GM23338 (cell line): ENCODE measurements around the gene ADAMTS17. TPM values are rescaled to one million over a fixed set of nuclear protein-coding genes. Genes with fewer than 3 reads are reported as not detected.

Experiments
- ATAC-seq: fragments of 200-7000 bp; cut with Tn5 transposase; 3 replicates; pipeline ENCODE4 v1.9.1; 2020
- DNase-seq: peaks from one replicate; pipeline ENCODE4 v3.0.0-alpha.2; 2015; ENCODE audit warnings: low spot score
- H2AFZ ChIP-seq: fragments of 200-600 bp; sonication (generic); 2 replicates; pipeline ENCODE4 v1.8.0; 2016; ENCODE audit warnings: antibody characterized with exemption, mild to moderate bottlenecking, moderate library complexity
- H3F3A ChIP-seq: fragments of 200-600 bp; sonication (generic); replicated peaks from 2 replicates; pipeline ENCODE4 v1.8.0; 2017; ENCODE audit warnings: antibody characterized with exemption, mixed run types, low read depth
- H3K27ac ChIP-seq: fragments of 200-600 bp; sonication (generic); 2 replicates; pipeline ENCODE4 v1.6.1; 2016; ENCODE audit warnings: low read depth
- H3K27me3 ChIP-seq: fragments of 200-600 bp; sonication (generic); 2 replicates; pipeline ENCODE4 v1.8.0; 2016; ENCODE audit warnings: mild to moderate bottlenecking, mixed run types, moderate library complexity; ENCODE audit not compliant: insufficient read depth
- H3K36me3 ChIP-seq: fragments of 200-600 bp; sonication (generic); 2 replicates; pipeline ENCODE4 v1.8.0; 2016; ENCODE audit warnings: mild to moderate bottlenecking; ENCODE audit not compliant: insufficient read depth
- H3K4me1 ChIP-seq: fragments of 200-600 bp; sonication (generic); 2 replicates; pipeline ENCODE4 v1.8.0; 2016; ENCODE audit warnings: mild to moderate bottlenecking, moderate library complexity; ENCODE audit not compliant: insufficient read depth
- H3K4me2 ChIP-seq: fragments of 200-600 bp; sonication (generic); 2 replicates; pipeline ENCODE4 v1.7.1; 2017; ENCODE audit warnings: mixed run types
- H3K4me3 ChIP-seq: fragments of 200-600 bp; sonication (generic); 2 replicates; pipeline ENCODE4 v1.6.1; 2016; ENCODE audit warnings: mixed run types
- H3K79me2 ChIP-seq: fragments of 200-600 bp; sonication (generic); replicated peaks from 2 replicates; pipeline ENCODE4 v1.8.0; 2017; ENCODE audit warnings: mild to moderate bottlenecking; ENCODE audit not compliant: insufficient read depth
- H3K9me2 ChIP-seq: fragments of 200-600 bp; sonication (generic); 2 replicates; pipeline ENCODE4 v1.8.0; 2017; ENCODE audit not compliant: insufficient read depth
- H4K20me1 ChIP-seq: fragments of 200-600 bp; sonication (generic); replicated peaks from 2 replicates; pipeline ENCODE4 v1.8.0; 2017; ENCODE audit warnings: mild to moderate bottlenecking; ENCODE audit not compliant: insufficient read depth
- H3K27ac Mint-ChIP-seq: 2 replicates; pipeline ENCODE4 v1.8.0; 2020; ENCODE audit warnings: inconsistent platforms, mild to moderate bottlenecking, moderate library complexity, mixed read lengths
- H3K27me3 Mint-ChIP-seq: 3 replicates; pipeline ENCODE4 v1.8.0; 2022; ENCODE audit warnings: low read depth, mild to moderate bottlenecking, moderate library complexity, mixed read lengths, inconsistent platforms; ENCODE audit not compliant: insufficient read depth, poor library complexity
- H3K36me3 Mint-ChIP-seq: 3 replicates; pipeline ENCODE4 v1.8.0; 2021; ENCODE audit warnings: low read depth, mild to moderate bottlenecking, inconsistent platforms, moderate library complexity, mixed read lengths
- H3K4me1 Mint-ChIP-seq: 3 replicates; pipeline ENCODE4 v1.8.0; 2020; ENCODE audit warnings: mild to moderate bottlenecking, inconsistent platforms, mixed read lengths
- H3K4me3 Mint-ChIP-seq: 3 replicates; pipeline ENCODE4 v1.8.0; 2021; ENCODE audit warnings: moderate library complexity, mild to moderate bottlenecking, inconsistent platforms, mixed read lengths
- H3K9me3 Mint-ChIP-seq: 3 replicates; pipeline ENCODE4 v1.8.0; 2020; ENCODE audit warnings: moderate library complexity, mild to moderate bottlenecking, inconsistent platforms, mixed read lengths
- EZH2 ChIP-seq: fragments of 200-600 bp; sonication (generic); IDR thresholded peaks from one replicate; pipeline ENCODE4 v1.8.0; 2017; ENCODE audit warnings: antibody characterized with exemption, mild to moderate bottlenecking, low read depth; ENCODE audit not compliant: unreplicated experiment
- EZH2phosphoT487 ChIP-seq: fragments of 200-600 bp; sonication (generic); IDR thresholded peaks from one replicate; pipeline ENCODE4 v1.8.1; 2018; ENCODE audit warnings: antibody characterized with exemption; ENCODE audit not compliant: unreplicated experiment
- JUNB ChIP-seq: IDR thresholded peaks from one replicate; pipeline ENCODE4 v1.6.1; 2016; ENCODE audit warnings: antibody characterized with exemption; ENCODE audit not compliant: unreplicated experiment
- NANOG ChIP-seq: IDR thresholded peaks from 2 replicates; pipeline ENCODE4 v1.6.1; 2016; ENCODE audit warnings: antibody characterized with exemption, borderline replicate concordance
- ZNF114 ChIP-seq: fragments of 250-450 bp; sonication (Bioruptor Pico); IDR thresholded peaks from 2 replicates; pipeline ENCODE4 v1.5.0; 2020; ENCODE audit warnings: mild to moderate bottlenecking, moderate library complexity
- polyA plus RNA-seq: library from polyadenylated mRNA; unstranded; fragments of >200 nt; fragmentation: Nextera tagmentation; extraction: Ambion mirVana; gene quantifications from 2 replicates; pipeline ENCODE4 v1.2.1, GENCODE V29; 2016
- total RNA-seq: library from RNA; depleted of rRNA; stranded (reverse); fragments of >200 nt; shearing (Covaris generic); gene quantifications from 2 replicates; pipeline ENCODE4 v1.2.3, GENCODE V29; 2014
- TF ChIP-seq, protein P1 (sequence below): IDR thresholded peaks from 2 replicates; pipeline ENCODE4 v1.6.1; 2016; ENCODE audit warnings: antibody characterized with exemption
- TF ChIP-seq, protein P2 (sequence below): IDR thresholded peaks from one replicate; pipeline ENCODE4 v1.6.1; 2018; ENCODE audit warnings: antibody characterized with exemption; ENCODE audit not compliant: unreplicated experiment

ADAMTS17 gene
- total and polyA plus RNA-seq, 2 experiments from 2014 or later, result 0.60 to 3.8 TPM

DNA sequence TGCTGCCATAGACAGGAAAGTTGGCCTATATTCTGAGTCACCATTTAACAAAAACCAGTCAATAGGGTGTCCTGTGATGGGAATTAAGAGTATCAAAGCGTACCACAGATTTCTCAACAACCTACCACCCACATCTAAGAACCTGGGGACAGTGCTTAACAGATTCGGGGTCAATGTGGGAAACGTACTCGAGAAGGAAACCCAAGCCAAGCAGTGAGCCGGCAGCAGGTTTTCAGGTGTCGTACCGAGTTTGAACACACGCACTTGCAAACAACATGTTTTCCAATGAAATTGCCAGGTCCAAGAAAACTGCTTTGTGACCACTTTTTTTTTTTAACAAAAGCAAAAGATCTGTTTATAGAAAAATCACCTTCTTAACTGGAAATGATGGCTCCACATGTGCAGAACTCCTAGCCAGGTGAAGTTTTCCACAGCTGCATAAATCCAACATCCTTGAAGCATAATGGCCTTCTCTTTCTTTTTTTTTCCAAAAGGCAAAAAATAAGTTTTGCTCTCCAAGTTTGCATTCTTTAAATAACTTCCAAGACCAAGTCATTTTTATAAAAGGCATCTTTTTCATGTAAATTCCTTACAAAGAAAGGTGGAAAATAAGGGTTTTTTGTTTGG lies 45.7 kb downstream of the ADAMTS17 start (continued):
- TF ChIP-seq, protein P1, sequence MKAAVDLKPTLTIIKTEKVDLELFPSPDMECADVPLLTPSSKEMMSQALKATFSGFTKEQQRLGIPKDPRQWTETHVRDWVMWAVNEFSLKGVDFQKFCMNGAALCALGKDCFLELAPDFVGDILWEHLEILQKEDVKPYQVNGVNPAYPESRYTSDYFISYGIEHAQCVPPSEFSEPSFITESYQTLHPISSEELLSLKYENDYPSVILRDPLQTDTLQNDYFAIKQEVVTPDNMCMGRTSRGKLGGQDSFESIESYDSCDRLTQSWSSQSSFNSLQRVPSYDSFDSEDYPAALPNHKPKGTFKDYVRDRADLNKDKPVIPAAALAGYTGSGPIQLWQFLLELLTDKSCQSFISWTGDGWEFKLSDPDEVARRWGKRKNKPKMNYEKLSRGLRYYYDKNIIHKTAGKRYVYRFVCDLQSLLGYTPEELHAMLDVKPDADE, result no peak
- TF ChIP-seq, protein P2, sequence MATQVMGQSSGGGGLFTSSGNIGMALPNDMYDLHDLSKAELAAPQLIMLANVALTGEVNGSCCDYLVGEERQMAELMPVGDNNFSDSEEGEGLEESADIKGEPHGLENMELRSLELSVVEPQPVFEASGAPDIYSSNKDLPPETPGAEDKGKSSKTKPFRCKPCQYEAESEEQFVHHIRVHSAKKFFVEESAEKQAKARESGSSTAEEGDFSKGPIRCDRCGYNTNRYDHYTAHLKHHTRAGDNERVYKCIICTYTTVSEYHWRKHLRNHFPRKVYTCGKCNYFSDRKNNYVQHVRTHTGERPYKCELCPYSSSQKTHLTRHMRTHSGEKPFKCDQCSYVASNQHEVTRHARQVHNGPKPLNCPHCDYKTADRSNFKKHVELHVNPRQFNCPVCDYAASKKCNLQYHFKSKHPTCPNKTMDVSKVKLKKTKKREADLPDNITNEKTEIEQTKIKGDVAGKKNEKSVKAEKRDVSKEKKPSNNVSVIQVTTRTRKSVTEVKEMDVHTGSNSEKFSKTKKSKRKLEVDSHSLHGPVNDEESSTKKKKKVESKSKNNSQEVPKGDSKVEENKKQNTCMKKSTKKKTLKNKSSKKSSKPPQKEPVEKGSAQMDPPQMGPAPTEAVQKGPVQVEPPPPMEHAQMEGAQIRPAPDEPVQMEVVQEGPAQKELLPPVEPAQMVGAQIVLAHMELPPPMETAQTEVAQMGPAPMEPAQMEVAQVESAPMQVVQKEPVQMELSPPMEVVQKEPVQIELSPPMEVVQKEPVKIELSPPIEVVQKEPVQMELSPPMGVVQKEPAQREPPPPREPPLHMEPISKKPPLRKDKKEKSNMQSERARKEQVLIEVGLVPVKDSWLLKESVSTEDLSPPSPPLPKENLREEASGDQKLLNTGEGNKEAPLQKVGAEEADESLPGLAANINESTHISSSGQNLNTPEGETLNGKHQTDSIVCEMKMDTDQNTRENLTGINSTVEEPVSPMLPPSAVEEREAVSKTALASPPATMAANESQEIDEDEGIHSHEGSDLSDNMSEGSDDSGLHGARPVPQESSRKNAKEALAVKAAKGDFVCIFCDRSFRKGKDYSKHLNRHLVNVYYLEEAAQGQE, result no peak
- TF ChIP-seq ZNF114 (CRISPR knock-in tag) (no peak), NANOG (no peak), JUNB (no peak), EZH2 (no peak), EZH2phosphoT487 (no peak)

DNA sequence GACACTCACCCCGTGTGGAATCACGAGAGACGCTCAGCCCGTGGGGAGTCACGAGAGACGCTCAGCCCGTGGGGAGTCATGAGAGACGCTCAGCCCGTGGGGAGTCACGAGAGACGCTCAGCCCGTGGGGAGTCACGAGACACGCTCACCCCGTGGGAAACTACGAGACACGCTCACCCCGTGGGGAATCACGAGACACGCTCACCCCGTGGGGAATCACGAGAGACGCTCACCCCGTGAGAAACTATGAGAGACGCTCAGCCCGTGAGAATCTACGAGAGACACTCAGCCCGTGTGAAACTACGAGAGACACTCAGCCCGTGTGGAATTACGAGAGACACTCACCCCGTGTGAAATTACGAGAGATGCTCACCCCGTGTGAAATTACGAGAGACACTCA lies 49.8 kb downstream of the ADAMTS17 start:
- peaks cover 13% of the 10 kb centered on the region for H3K9me3 Mint-ChIP-seq
- TF ChIP-seq, protein P2, result no peak
- no peak for TF ChIP-seq JUNB
- no peak for TF ChIP-seq NANOG
- TF ChIP-seq, protein P1, result no peak
- no peak for TF ChIP-seq EZH2phosphoT487
- TF ChIP-seq EZH2, result no peak

More for the DNA sequence above, 49.8 kb downstream of the ADAMTS17 start:
- H3K4me2 ChIP-seq, result no peak overlapping the region
- no peaks in the 10 kb centered on the region for H3K4me1 Mint-ChIP-seq
- H3K79me2 ChIP-seq, result no peaks in the 10 kb centered on the region
- no peak overlapping the region for H3K27ac ChIP-seq
- no peaks in the 10 kb centered on the region for H3F3A ChIP-seq
- H3K36me3 Mint-ChIP-seq, result peaks cover 5% of the 10 kb centered on the region; the same call in 1 of the 3 replicates
- H3K9me2 ChIP-seq, result peaks cover 5% of the 10 kb centered on the region; the same call in 1 of the 2 replicates
- H3K4me3 Mint-ChIP-seq, result no peak overlapping the region
- ATAC-seq (no peak), DNase-seq (no peak)
- H4K20me1 ChIP-seq, result no peaks in the 10 kb centered on the region
- no peak overlapping the region for H3K27ac Mint-ChIP-seq
- no peaks in the 10 kb centered on the region for H3K4me1 ChIP-seq
- no peaks in the 10 kb centered on the region for H3K27me3 ChIP-seq
- H3K27me3 Mint-ChIP-seq, result peaks cover 2% of the 10 kb centered on the region
- no peak overlapping the region for H3K4me3 ChIP-seq
- H2AFZ ChIP-seq, result no peak overlapping the region
- H3K36me3 ChIP-seq, result no peaks in the 10 kb centered on the region
